IPS-20b (cell line): ENCODE results near the gene CAMKK2.
"Not testable (repeated sequence)": the region's sequence is repeated elsewhere in the genome, so short reads cannot be mapped to it uniquely, and the experiment has no call there.

ENCODE experiments used
- H3K27ac ChIP-seq: one replicate; pipeline ENCODE4 v1.5.1; 2013; ENCODE audit warnings: low read length
- H3K27me3 ChIP-seq: 2 replicates; pipeline ENCODE4 v1.6.1; 2013; ENCODE audit warnings: mild to moderate bottlenecking, low read length, inconsistent platforms; ENCODE audit not compliant: insufficient read depth
- H3K36me3 ChIP-seq: 2 replicates; pipeline ENCODE4 v1.6.1; 2013; ENCODE audit warnings: low read depth, mild to moderate bottlenecking, inconsistent platforms, low read length, moderate library complexity; ENCODE audit not compliant: insufficient read depth
- H3K4me1 ChIP-seq: 2 replicates; pipeline ENCODE4 v1.6.1; 2013; ENCODE audit warnings: mild to moderate bottlenecking, control low read depth, inconsistent platforms, low read length, moderate library complexity; ENCODE audit not compliant: insufficient read depth
- H3K4me3 ChIP-seq: 2 replicates; pipeline ENCODE4 v1.5.1; 2013; ENCODE audit warnings: mild to moderate bottlenecking, low read length, inconsistent platforms
- H3K9ac ChIP-seq: 2 replicates; pipeline ENCODE4 v1.6.1; 2013; ENCODE audit warnings: low read depth, mild to moderate bottlenecking, inconsistent platforms, low read length, moderate library complexity
- H3K9me3 ChIP-seq: 2 replicates; pipeline ENCODE4 v1.6.1; 2013; ENCODE audit warnings: mild to moderate bottlenecking, low read depth, low read length, inconsistent platforms; ENCODE audit not compliant: insufficient read depth

The CAMKK2 gene

GRCh38 chr12:121201140-121201539 lies 95.4 kb downstream of the CAMKK2 start:
- H3K4me1 ChIP-seq, H3K9ac ChIP-seq, H3K36me3 ChIP-seq, H3K9me3 ChIP-seq, H3K27ac ChIP-seq, H3K27me3 ChIP-seq, H3K4me3 ChIP-seq: not testable (repeated sequence)

- no peaks in the 10 kb centered on the region for H3K27me3 ChIP-seq
Observed at GRCh38 chr12:121198949-121199348, 97.6 kb downstream of the CAMKK2 start.

DNA sequence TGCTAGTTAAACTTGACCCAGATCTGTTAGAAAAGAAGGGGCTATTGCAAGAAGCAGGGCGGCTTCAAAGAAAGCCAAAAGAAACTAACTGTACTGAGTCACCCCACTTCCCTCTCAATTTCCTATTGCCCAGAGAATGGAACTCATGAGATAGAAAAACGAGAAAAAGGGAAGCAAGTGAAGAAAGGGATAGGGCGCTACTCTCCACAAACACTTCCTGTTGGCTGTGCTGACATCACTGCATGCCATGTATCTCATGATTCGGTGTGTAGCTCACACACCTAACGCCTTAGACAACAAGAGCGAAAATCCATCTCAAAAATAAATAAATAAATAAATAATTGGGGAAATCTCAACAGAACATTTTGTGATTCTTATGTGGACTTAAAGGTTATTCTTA lies 99.6 kb downstream of the CAMKK2 start:
- H3K4me3 ChIP-seq: no peak overlapping the region
- H3K9ac ChIP-seq: no peak overlapping the region
- H3K27me3 ChIP-seq: no peaks in the 10 kb centered on the region
- H3K4me1 ChIP-seq: no peaks in the 10 kb centered on the region
- H3K36me3 ChIP-seq: no peaks in the 10 kb centered on the region
- no peaks in the 10 kb centered on the region for H3K9me3 ChIP-seq
- no peak overlapping the region for H3K27ac ChIP-seq

More at GRCh38 chr12:121198949-121199348, 97.6 kb downstream of the CAMKK2 start:
- Histone ChIP-seq H3K9me3 (no peaks in the 10 kb centered on the region), H3K9ac (no peak overlapping the region), H3K4me1 (no peaks in the 10 kb centered on the region), H3K27ac (no peak overlapping the region), H3K4me3 (no peak overlapping the region), H3K36me3 (no peaks in the 10 kb centered on the region)

DNA sequence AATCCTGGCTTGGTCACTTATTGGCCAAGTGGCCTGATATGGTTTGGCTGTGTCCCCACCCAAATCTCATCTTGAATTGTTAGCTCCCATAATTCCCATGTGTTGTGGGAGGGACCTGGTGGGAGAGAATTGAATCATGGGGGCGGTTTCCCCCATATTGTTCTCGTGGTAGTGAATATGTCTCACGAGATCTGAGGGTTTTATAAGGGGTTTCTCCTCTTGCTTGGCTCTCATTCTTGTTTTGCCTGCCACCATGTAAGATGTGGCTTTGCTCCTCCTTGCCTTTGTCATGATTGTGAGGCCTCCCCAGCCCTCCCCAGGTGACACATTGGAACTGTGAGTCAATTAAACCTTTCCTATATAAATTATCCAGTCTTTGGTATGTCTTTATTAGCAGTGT lies 105.4 kb downstream of the CAMKK2 start:
- no peaks in the 10 kb centered on the region for H3K27me3 ChIP-seq
- H3K9ac ChIP-seq: no peak overlapping the region
- H3K27ac ChIP-seq: no peak overlapping the region
- no peaks in the 10 kb centered on the region for H3K4me1 ChIP-seq
- no peak overlapping the region for H3K4me3 ChIP-seq
- no peaks in the 10 kb centered on the region for H3K9me3 ChIP-seq
- H3K36me3 ChIP-seq: no peaks in the 10 kb centered on the region

GRCh38 chr12:121190523-121191031 lies 105.9 kb downstream of the CAMKK2 start:
- Histone ChIP-seq H3K9me3 (no peaks in the 10 kb centered on the region), H3K27me3 (no peaks in the 10 kb centered on the region), H3K4me1 (no peaks in the 10 kb centered on the region), H3K9ac (no peak overlapping the region), H3K4me3 (no peak overlapping the region), H3K36me3 (no peaks in the 10 kb centered on the region), H3K27ac (no peak overlapping the region)

- Histone ChIP-seq H3K27me3 (no peaks in the 10 kb centered on the region), H3K9me3 (no peaks in the 10 kb centered on the region), H3K27ac (no peak overlapping the region), H3K9ac (no peak overlapping the region), H3K36me3 (no peaks in the 10 kb centered on the region), H3K4me3 (no peak overlapping the region), H3K4me1 (no peaks in the 10 kb centered on the region)
Observed at GRCh38 chr12:121189619-121190155, 106.8 kb downstream of the CAMKK2 start.

DNA sequence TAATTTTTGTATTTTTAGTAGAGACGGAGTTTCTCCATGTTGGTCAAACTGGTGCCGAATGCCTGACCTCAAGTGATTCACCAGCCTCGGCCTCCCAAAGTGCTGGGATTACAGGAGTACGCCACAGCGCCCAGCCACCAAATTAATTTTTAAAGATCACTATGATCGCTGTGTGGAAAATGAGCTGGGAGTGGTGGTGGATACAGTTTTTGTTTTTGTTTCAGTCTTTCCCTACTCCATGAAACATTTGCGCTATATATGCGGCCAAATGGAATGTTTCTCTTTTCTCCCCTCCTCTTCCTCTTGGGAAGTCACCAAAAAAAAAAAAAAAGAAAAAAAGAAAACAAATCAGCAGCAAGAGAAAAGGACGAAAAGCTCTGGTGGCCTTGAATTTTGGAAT lies 107.4 kb downstream of the CAMKK2 start:
- H3K4me1 ChIP-seq: no peaks in the 10 kb centered on the region
- no peak overlapping the region for H3K9ac ChIP-seq
- no peak overlapping the region for H3K4me3 ChIP-seq
- H3K9me3 ChIP-seq: no peaks in the 10 kb centered on the region
- no peak overlapping the region for H3K27ac ChIP-seq
- no peaks in the 10 kb centered on the region for H3K36me3 ChIP-seq
- H3K27me3 ChIP-seq: no peaks in the 10 kb centered on the region

- Histone ChIP-seq H3K27me3 (no peaks in the 10 kb centered on the region), H3K36me3 (no peaks in the 10 kb centered on the region)
Observed at GRCh38 chr12:121188227-121188626, 108.3 kb downstream of the CAMKK2 start.

More at GRCh38 chr12:121188227-121188626, 108.3 kb downstream of the CAMKK2 start:
- Histone ChIP-seq H3K9me3 (no peaks in the 10 kb centered on the region), H3K4me1 (no peaks in the 10 kb centered on the region), H3K4me3 (no peak overlapping the region), H3K9ac (no peak overlapping the region), H3K27ac (no peak overlapping the region)
